ENCODE results near the gene MFNG. TPM values are rescaled to one million over a fixed set of nuclear protein-coding genes. Genes with fewer than 3 reads are reported as not detected.
A peak's percentile ranks its signal among the peaks of the same experiment; 100 is the strongest.

The MFNG gene
- polyA plus RNA-seq, 1 experiment, result 0.06 TPM

DNA sequence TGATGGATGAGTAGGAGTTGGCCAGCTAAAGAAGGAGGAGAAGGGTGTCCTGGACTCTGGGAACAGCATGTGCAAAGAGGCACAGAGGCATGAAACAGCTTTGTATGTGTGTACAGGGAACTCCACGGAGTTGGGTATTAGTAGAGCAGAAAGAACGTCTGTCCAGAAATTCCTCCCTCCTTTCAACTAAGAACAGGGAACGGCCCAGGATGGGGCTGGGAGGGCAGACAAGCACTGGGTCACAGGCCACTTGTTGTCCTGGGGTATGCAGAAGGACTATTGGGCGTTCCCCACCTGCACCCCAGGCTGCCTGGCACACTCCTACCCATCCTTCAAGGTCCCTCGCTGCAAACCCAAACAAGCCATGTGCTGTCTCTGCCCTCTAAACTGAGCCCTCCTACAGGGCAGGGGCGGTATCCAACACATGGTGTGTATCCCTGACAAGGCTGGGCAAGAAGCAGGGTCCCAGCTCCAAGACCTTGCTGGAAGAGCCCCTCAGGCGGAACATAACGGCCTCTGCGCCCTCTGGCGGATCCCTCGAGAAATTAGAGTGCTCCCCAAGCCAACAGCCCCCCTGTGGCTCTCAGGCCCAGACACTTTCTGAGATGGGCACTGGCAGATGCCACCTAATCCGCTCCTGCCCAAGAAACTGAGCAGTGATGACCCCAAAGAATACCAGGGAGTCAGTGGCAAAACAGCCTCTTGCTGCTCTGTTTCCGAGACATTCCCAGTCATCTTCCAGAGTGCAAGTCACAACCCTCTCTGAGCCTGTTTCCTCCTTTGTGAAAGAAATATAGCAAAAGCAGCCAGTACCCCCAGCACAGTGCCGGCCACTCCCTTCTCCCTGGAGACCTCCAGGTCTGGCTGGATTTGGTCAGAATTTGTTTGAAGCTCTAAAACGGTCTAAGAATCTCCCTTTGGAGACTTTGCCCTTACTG, 57.3 kb downstream of the MFNG start:
- ChIA-PET POLR2A (no interaction called here), CTCF (interaction anchor here (0.5 to 4.3 kb wide), 25 partner anchors 8 to 228 kb away, joined by 3 to 74 read pairs (median 3); no protein-coding TSS in a partner anchor)
- no peak overlapping the region for H3K4me3 ChIP-seq (ENCODE audit: low read depth, low read length)
- no peak for DNase-seq (ENCODE audit: low read depth, low spot score)
- TF ChIP-seq, protein P1, sequence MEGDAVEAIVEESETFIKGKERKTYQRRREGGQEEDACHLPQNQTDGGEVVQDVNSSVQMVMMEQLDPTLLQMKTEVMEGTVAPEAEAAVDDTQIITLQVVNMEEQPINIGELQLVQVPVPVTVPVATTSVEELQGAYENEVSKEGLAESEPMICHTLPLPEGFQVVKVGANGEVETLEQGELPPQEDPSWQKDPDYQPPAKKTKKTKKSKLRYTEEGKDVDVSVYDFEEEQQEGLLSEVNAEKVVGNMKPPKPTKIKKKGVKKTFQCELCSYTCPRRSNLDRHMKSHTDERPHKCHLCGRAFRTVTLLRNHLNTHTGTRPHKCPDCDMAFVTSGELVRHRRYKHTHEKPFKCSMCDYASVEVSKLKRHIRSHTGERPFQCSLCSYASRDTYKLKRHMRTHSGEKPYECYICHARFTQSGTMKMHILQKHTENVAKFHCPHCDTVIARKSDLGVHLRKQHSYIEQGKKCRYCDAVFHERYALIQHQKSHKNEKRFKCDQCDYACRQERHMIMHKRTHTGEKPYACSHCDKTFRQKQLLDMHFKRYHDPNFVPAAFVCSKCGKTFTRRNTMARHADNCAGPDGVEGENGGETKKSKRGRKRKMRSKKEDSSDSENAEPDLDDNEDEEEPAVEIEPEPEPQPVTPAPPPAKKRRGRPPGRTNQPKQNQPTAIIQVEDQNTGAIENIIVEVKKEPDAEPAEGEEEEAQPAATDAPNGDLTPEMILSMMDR (IDR thresholded peaks at IDR 0.05; ENCODE audit: low read depth, low read length), result peak; percentile 85
- peaks cover 15% of the 10 kb centered on the region for H3K9me3 ChIP-seq (ENCODE audit: control insufficient read depth, insufficient read depth, low read length)
- H3K27me3 ChIP-seq (ENCODE audit: control insufficient read depth, insufficient read depth, low read length), result no peaks in the 10 kb centered on the region
- H3K27ac ChIP-seq (ENCODE audit: low read depth, low read length), result no peak overlapping the region

DNA sequence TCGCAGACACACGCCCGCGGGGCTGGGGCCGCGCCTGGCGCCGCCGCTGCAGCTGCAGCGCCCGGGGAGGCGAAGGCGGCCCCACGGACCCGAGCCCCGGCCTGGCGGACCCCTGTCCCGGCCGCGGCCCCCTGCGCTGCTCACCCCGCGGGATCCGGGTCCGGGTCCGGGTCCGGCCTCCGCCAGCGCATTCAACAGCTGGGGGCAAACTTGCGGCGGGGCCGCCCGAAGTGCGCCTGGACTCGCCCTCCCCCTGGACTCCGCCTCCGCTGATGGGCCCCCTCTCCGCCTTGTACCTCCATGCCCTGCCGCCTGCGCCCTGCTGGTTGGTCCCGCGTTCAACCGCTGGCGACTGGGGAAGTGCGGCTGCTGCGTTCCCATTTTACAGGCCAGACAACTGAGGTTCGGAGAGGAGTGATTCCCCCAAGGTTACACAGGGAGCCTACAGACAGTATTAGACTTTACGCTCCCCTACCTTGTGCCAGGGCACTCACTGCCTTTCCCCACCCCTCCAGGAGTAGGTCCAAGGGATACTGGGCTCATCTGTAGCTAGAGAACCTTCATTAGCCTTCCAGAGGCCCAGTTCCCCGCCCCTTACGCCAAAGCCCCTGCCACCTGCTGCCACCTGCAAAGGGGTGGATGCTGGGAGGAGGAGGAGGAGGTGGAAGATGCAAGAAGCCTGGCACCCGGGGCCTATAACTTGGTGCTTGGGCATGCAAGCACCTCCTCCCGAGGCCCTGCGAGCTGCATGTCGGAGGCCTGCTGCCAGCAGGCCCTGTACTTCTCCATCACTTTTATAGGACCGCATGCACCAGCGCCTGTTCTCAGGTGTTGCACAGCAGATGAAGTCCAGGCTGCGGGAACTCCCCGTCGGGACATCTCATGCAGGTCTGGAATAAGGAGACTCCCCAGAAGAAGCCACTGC, 58.2 kb downstream of the MFNG start:
- Histone ChIP-seq H3K4me3 (ENCODE audit: low read depth, low read length) (peak overlapping the region; percentile 65), H3K27me3 (ENCODE audit: control insufficient read depth, insufficient read depth, low read length) (no peaks in the 10 kb centered on the region), H3K27ac (ENCODE audit: low read depth, low read length) (no peak overlapping the region), H3K9me3 (ENCODE audit: control insufficient read depth, insufficient read depth, low read length) (peaks cover 6% of the 10 kb centered on the region)
- TF ChIP-seq, protein P1 (IDR thresholded peaks at IDR 0.05; ENCODE audit: low read depth, low read length), result no peak
- ChIA-PET POLR2A (no interaction called here), CTCF (interaction anchor here (0.5 to 4.3 kb wide), 14 partner anchors 9 to 227 kb away, joined by 3 to 74 read pairs (median 6); no protein-coding TSS in a partner anchor)
- DNase-seq (ENCODE audit: low read depth, low spot score), result no peak

DNA sequence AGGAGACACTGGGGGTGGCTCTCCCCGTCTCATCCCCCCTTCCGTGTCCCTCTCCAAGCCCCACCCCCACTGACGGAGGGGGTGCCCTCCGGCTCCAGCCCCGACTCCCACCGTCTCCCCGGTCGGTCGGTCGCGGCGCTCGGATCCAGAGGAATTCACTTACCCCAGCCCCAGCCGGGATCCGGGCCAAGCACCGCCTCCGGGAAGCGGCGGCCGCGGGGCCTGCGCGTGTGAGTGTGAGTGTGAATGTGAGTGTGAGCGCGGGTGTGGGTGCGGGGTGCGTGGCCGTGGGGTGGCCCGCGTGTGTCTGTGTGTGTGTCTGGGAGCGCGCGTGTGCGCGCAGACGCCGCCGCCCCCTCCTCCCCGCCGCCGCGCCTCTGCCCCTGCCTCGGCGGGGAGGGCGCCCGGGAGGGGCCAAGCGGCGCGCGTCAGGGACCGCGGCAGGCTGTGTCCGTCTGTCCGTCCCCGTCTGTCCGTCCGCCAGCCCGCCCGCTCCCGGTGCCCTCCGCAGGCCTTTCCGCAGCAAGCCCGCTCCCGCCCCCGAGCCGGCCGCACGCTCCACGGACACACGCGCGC, 59.0 kb downstream of the MFNG start, which contains the start of gene ELFN2:
ELFN2 (minus strand) TSS at position 345 of the 576 bp plus-strand sequence. CDS start 51,945 bp downstream, outside the sequence.
- POLR2A ChIA-PET, result no interaction called here
- H3K9me3 ChIP-seq (ENCODE audit: control insufficient read depth, insufficient read depth, low read length), result no peaks in the 10 kb centered on the region
- peak within 1 kb of the TSS; percentile 65 for H3K4me3 ChIP-seq (ENCODE audit: low read depth, low read length)
- CTCF ChIA-PET, result no interaction called here
- no peak for DNase-seq (ENCODE audit: low read depth, low spot score)
- no peaks in the 10 kb centered on the region for H3K27me3 ChIP-seq (ENCODE audit: control insufficient read depth, insufficient read depth, low read length)
- H3K27ac ChIP-seq (ENCODE audit: low read depth, low read length), result no peak within 1 kb of the TSS
- TF ChIP-seq, protein P1 (IDR thresholded peaks at IDR 0.05; ENCODE audit: low read depth, low read length), result no peak

DNA sequence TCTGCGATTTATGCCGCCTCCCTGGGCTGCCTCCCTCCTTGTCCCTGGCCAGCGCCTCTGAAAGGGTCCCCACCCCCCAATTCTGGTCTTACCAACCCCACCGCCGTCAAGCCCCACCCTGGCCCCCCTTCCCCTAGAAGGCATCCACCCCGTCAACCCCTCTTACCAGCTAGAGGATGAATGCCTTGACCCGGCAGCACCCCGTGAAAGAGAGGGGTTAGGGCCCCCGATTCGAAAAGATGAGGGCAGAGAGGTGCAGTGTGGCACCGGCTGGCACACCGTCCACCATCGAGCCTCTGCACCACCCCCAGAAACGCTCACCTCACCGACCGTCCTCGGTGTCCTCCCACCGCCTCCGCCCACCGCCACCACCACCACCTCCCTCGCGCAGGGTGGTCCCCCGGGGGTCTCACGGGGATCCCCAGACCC, 59.5 kb downstream of the MFNG start:
- ChIA-PET POLR2A (interaction anchor here (0.6 kb wide), 1 partner anchor 26 kb away, joined by 5 read pairs; no protein-coding TSS in a partner anchor), CTCF (interaction anchor here (1.2 kb wide), 1 partner anchor 110 kb away, joined by 4 read pairs; no protein-coding TSS in a partner anchor)
- TF ChIP-seq, protein P1 (IDR thresholded peaks at IDR 0.05; ENCODE audit: low read depth, low read length), result no peak
- no peak for DNase-seq (ENCODE audit: low read depth, low spot score)
- H3K4me3 ChIP-seq (ENCODE audit: low read depth, low read length), result peak overlapping the region; percentile 65
- H3K9me3 ChIP-seq (ENCODE audit: control insufficient read depth, insufficient read depth, low read length), result no peaks in the 10 kb centered on the region
- H3K27me3 ChIP-seq (ENCODE audit: control insufficient read depth, insufficient read depth, low read length), result no peaks in the 10 kb centered on the region
- H3K27ac ChIP-seq (ENCODE audit: low read depth, low read length), result no peak overlapping the region

Measured in AG04450 (cell line).